GM12873 (cell line): Measurements from ENCODE around the gene TTBK1.

Source experiments
- CTCF ChIP-seq: IDR thresholded peaks from 2 replicates; pipeline ENCODE4 v1.5.1; 2012; ENCODE audit warnings: low read depth, mild to moderate bottlenecking, moderate library complexity, low read length, control low read depth; ENCODE audit not compliant: insufficient read depth; ENCODE audit errors: missing control alignments

TTBK1 gene

GRCh38 chr6:43325876-43326275 lies 82.6 kb downstream of the TTBK1 start:
- TF ChIP-seq CTCF, result no peak

GRCh38 chr6:43328528-43328927 lies 85.2 kb downstream of the TTBK1 start:
- no peak for TF ChIP-seq CTCF

GRCh38 chr6:43331470-43331869 lies 88.2 kb downstream of the TTBK1 start:
- TF ChIP-seq CTCF, result no peak

- TF ChIP-seq CTCF, result no peak
Observed at GRCh38 chr6:43331891-43332290, 88.6 kb downstream of the TTBK1 start.

GRCh38 chr6:43334466-43335095 lies 91.3 kb downstream of the TTBK1 start:
- TF ChIP-seq CTCF, result peak; percentile 39

GRCh38 chr6:43335469-43335868 lies 92.2 kb downstream of the TTBK1 start:
- no peak for TF ChIP-seq CTCF

GRCh38 chr6:43336382-43336781 lies 93.1 kb downstream of the TTBK1 start:
- no peak for TF ChIP-seq CTCF
